Liver (tissue), 9 donors: ENCODE measurements around the gene IRF2BP2. TPM values are rescaled to one million over a fixed set of nuclear protein-coding genes. Genes with fewer than 3 reads are reported as not detected.

Source experiments
- DNase-seq: peaks from one replicate; pipeline ENCODE4 v3.0.0-alpha.2; 2017; ENCODE audit warnings: low spot score
- H3K27ac ChIP-seq, 2 donors: one replicate each; pipeline ENCODE4 v1.7.0; 2013; ENCODE audit warnings: inconsistent platforms in 2 of 2, low read length in 2 of 2, control low read depth in 1 of 2, low read depth in 1 of 2, mild to moderate bottlenecking in 1 of 2
- H3K27me3 ChIP-seq, 4 donors: one replicate each; pipeline versions ENCODE4 v1.6.1 to v1.7.0; 2013; ENCODE audit warnings: low read length in 3 of 4, inconsistent platforms in 1 of 4, mild to moderate bottlenecking in 1 of 4, moderate library complexity in 1 of 4; ENCODE audit not compliant: control insufficient read depth in 4 of 4, insufficient read depth in 4 of 4
- H3K36me3 ChIP-seq, 4 donors: one replicate each; pipeline versions ENCODE4 v1.6.1 to v1.7.0; 2013; ENCODE audit warnings: low read length in 3 of 4, mild to moderate bottlenecking in 3 of 4, low read depth in 1 of 4, moderate library complexity in 1 of 4; ENCODE audit not compliant: control insufficient read depth in 4 of 4, insufficient read depth in 3 of 4
- H3K4me1 ChIP-seq, 4 donors: one replicate each; pipeline versions ENCODE4 v1.6.1 to v1.7.0; 2013; ENCODE audit warnings: low read length in 3 of 4, mild to moderate bottlenecking in 3 of 4, moderate library complexity in 1 of 4; ENCODE audit not compliant: control insufficient read depth in 4 of 4, insufficient read depth in 4 of 4
- H3K4me3 ChIP-seq, 3 donors: one replicate each; pipeline versions ENCODE4 v1.6.1 to v1.7.0; 2013; ENCODE audit warnings: low read length in 3 of 3, control low read depth in 1 of 3, low read depth in 1 of 3, mild to moderate bottlenecking in 1 of 3
- H3K9ac ChIP-seq, 2 donors: one replicate each; pipeline ENCODE4 v1.7.0; 2013; ENCODE audit warnings: low read length in 2 of 2, mild to moderate bottlenecking in 2 of 2, moderate library complexity in 2 of 2, control low read depth in 1 of 2, low read depth in 1 of 2
- H3K9me3 ChIP-seq, 4 donors: one replicate each; pipeline versions ENCODE4 v1.6.1 to v1.7.0; 2013; ENCODE audit warnings: low read length in 3 of 4; ENCODE audit not compliant: control insufficient read depth in 4 of 4
- EGR1 ChIP-seq, 2 donors: IDR thresholded peaks; 2 replicates each; pipeline ENCODE4 v1.6.1; 2016 to 2018; ENCODE audit warnings: antibody characterized with exemption in 2 of 2, low read depth in 2 of 2
- FOXA1 ChIP-seq: IDR thresholded peaks from 2 replicates; pipeline ENCODE4 v1.6.1; 2016; ENCODE audit warnings: antibody characterized with exemption
- FOXA2 ChIP-seq: IDR thresholded peaks from 2 replicates; pipeline ENCODE4 v1.6.1; 2016; ENCODE audit warnings: antibody characterized with exemption
- GABPA ChIP-seq, 2 donors: IDR thresholded peaks in 1 of 2; conservative IDR thresholded peaks in 1 of 2; 2 replicates each; pipeline ENCODE4 v1.6.1; 2016; ENCODE audit warnings: antibody characterized with exemption in 2 of 2, mild to moderate bottlenecking in 1 of 2, moderate library complexity in 1 of 2
- HNF4A ChIP-seq, 2 donors: conservative IDR thresholded peaks; 2 replicates each; pipeline ENCODE4 v1.6.1; 2016; ENCODE audit warnings: antibody characterized with exemption in 2 of 2, mild to moderate bottlenecking in 2 of 2
- HNF4G ChIP-seq: IDR thresholded peaks from 2 replicates; pipeline ENCODE4 v1.6.1; 2016; ENCODE audit warnings: antibody characterized with exemption
- JUND ChIP-seq, 2 donors: IDR thresholded peaks; 2 replicates each; pipeline ENCODE4 v1.6.1; 2016; ENCODE audit warnings: antibody characterized with exemption in 2 of 2
- NR2F2 ChIP-seq: IDR thresholded peaks from 2 replicates; pipeline ENCODE4 v1.6.1; 2016; ENCODE audit warnings: antibody characterized with exemption
- RAD21 ChIP-seq, 2 donors: IDR thresholded peaks; 2 replicates each; pipeline ENCODE4 v1.6.1; 2016; ENCODE audit warnings: antibody characterized with exemption in 2 of 2, mild to moderate bottlenecking in 2 of 2
- RXRA ChIP-seq, 2 donors: IDR thresholded peaks; 2 replicates each; pipeline ENCODE4 v1.6.1; 2017 to 2018; ENCODE audit warnings: antibody characterized with exemption in 2 of 2, mild to moderate bottlenecking in 1 of 2
- SP1 ChIP-seq: IDR thresholded peaks from 2 replicates; pipeline ENCODE4 v1.6.1; 2018; ENCODE audit warnings: antibody characterized with exemption, mild to moderate bottlenecking
- TAF1 ChIP-seq: conservative IDR thresholded peaks from 2 replicates; pipeline ENCODE4 v1.6.1; 2016; ENCODE audit warnings: antibody characterized with exemption, mild to moderate bottlenecking
- YY1 ChIP-seq: IDR thresholded peaks from 2 replicates; pipeline ENCODE4 v1.6.1; 2016; ENCODE audit warnings: antibody characterized with exemption, mild to moderate bottlenecking
- whole genome bisulfite sequencing: extraction: QIAGEN DNeasy Blood & Tissue Kit; methylation state at CpG from one replicate; pipeline ENCODE4 v1.1.7; 2013; 5-methylcytosine and 5-hydroxymethylcytosine counted together
- polyA plus RNA-seq, 2 donors: library from polyadenylated mRNA; stranded (reverse) in 1 of 2; unstranded in 1 of 2; fragments of 200-250 nt in 1 of 2; fragments of >200 nt in 1 of 2; fragmentation: Nextera tagmentation in 1 of 2; extraction: Ambion mirVana in 1 of 2; gene quantifications; one replicate each; pipeline versions ENCODE4 v1.2.1 to v1.2.3, GENCODE V29; 2013 to 2015
- total RNA-seq, 2 donors: library from RNA; depleted of rRNA; stranded (reverse); fragments of >200 nt; gene quantifications; one replicate each; pipeline ENCODE4 v1.2.3, GENCODE V29; 2014
- TF ChIP-seq, protein P1 (sequence below): fragments of 150-350 bp; IDR thresholded peaks from 2 replicates; pipeline ENCODE4 v1.5.1; 2017; ENCODE audit warnings: improper control_type of control experiment, low read depth, low read length; ENCODE audit not compliant: missing input control
- TF ChIP-seq, protein P2 (sequence below): IDR thresholded peaks from 2 replicates; pipeline ENCODE4 v1.6.1; 2016; ENCODE audit warnings: antibody characterized with exemption
- TF ChIP-seq, protein P3 (sequence below): IDR thresholded peaks from 2 replicates; pipeline ENCODE4 v1.6.1; 2016; ENCODE audit warnings: antibody characterized with exemption, mild to moderate bottlenecking
- TF ChIP-seq, protein P4 (sequence below): IDR thresholded peaks from 2 replicates; pipeline ENCODE4 v1.6.1; 2016; ENCODE audit warnings: antibody characterized with exemption
- TF ChIP-seq, protein P5 (sequence below): IDR thresholded peaks from 2 replicates; pipeline ENCODE4 v1.6.1; 2016; ENCODE audit warnings: antibody characterized with exemption
- donor health status: healthy.
- donor health status: healthy.
- donor health status: healthy.
- donor health status: healthy.
- donor health status: healthy.

The IRF2BP2 gene
- total and polyA plus RNA-seq, 4 donors = 22.2 to 48.2 (median 35.4) TPM

DNA sequence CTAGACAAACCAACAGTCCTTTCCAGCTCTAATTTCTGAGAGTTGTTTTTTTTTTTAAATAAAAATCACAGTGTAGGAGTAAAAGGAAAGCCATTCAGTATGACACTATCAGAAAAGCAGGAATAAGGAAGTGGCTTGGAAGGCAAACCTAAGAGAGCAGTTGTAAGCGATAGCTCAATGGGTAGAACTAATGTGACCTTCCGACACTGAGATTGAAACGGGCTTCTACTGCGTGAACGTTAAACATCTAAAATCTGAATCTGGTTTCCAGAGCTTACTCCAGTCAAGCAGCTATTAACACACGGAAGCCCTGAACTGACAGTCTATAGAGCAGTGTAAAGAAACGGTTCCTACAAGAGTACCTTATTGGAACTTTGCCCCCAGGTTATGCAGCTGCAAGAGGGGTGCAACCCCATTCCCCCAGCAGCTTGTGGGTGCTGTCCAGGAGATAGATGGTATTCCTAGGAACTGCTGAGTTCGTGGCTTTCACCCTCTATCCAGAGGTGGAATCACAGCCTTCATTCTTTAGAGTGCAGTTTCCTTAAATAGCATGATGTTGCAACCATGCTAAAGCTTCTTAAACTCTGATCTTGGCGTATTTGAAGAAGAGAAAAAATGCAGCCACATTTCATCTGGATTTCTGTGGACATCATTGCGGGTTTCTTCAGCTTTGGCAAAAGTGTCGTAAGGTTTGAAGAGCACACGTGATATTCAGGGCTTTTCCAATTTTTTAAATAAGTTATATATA lies 3.3 kb upstream of the IRF2BP2 start (continued):
- TF ChIP-seq, protein P1, sequence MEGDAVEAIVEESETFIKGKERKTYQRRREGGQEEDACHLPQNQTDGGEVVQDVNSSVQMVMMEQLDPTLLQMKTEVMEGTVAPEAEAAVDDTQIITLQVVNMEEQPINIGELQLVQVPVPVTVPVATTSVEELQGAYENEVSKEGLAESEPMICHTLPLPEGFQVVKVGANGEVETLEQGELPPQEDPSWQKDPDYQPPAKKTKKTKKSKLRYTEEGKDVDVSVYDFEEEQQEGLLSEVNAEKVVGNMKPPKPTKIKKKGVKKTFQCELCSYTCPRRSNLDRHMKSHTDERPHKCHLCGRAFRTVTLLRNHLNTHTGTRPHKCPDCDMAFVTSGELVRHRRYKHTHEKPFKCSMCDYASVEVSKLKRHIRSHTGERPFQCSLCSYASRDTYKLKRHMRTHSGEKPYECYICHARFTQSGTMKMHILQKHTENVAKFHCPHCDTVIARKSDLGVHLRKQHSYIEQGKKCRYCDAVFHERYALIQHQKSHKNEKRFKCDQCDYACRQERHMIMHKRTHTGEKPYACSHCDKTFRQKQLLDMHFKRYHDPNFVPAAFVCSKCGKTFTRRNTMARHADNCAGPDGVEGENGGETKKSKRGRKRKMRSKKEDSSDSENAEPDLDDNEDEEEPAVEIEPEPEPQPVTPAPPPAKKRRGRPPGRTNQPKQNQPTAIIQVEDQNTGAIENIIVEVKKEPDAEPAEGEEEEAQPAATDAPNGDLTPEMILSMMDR = no peak
- TF ChIP-seq SP1 = no peak
- TF ChIP-seq HNF4A (conservative IDR thresholded peaks at IDR 0.05) = no peak
- no peak for TF ChIP-seq GABPA (IDR thresholded peaks at IDR 0.05 in 1 of 2, conservative IDR thresholded peaks at IDR 0.05 in 1 of 2)
- no peak for TF ChIP-seq EGR1 (IDR thresholded peaks at IDR 0.05; ENCODE audit: low read depth in 2 of 2)
- TF ChIP-seq, protein P2, sequence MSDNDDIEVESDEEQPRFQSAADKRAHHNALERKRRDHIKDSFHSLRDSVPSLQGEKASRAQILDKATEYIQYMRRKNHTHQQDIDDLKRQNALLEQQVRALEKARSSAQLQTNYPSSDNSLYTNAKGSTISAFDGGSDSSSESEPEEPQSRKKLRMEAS = no peak

DNA sequence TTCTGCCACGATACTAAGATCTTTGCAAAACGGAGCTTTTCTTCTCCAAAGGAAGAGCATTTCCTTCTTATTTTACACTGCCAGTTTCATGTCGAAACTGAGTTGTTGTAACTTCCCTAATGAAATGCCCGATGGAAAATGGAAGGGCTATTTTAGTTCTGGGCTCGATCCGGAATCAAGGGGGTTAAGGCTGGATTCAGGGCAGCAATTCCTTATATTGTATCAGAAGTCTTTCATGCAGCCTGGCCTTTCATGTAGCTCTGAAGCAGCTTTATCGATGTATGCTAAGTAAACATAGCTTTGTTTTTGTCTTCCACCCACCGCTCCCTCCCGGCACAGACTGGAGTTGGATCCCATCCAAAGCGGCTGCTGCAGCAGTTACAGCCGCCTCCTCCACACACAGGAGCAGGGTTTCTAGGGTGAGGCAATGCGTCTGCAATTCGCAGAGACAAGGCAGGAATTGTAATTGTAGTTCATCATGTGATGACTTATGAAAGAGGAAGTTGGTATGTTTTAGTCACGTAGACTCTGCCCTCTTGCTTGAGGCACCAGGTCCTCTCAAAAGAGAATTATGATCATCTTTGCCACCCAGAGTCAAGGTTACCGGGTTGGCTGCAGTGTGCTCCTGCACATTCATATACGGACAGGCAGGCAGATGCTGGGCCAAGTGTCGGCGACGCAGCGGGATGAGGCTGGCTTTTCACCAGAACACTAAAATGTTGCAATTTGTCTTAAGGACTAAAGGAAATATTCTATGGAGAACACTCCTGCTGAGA lies 2.6 kb upstream of the IRF2BP2 start:
- DNase-seq = peak; percentile 81
- TF ChIP-seq FOXA1 = peak; percentile 59
- TF ChIP-seq HNF4A (conservative IDR thresholded peaks at IDR 0.05) = peak; percentile 78 to 85
- peak; percentile 68 to 89 for TF ChIP-seq JUND (IDR thresholded peaks at IDR 0.05)
- TF ChIP-seq, protein P3, sequence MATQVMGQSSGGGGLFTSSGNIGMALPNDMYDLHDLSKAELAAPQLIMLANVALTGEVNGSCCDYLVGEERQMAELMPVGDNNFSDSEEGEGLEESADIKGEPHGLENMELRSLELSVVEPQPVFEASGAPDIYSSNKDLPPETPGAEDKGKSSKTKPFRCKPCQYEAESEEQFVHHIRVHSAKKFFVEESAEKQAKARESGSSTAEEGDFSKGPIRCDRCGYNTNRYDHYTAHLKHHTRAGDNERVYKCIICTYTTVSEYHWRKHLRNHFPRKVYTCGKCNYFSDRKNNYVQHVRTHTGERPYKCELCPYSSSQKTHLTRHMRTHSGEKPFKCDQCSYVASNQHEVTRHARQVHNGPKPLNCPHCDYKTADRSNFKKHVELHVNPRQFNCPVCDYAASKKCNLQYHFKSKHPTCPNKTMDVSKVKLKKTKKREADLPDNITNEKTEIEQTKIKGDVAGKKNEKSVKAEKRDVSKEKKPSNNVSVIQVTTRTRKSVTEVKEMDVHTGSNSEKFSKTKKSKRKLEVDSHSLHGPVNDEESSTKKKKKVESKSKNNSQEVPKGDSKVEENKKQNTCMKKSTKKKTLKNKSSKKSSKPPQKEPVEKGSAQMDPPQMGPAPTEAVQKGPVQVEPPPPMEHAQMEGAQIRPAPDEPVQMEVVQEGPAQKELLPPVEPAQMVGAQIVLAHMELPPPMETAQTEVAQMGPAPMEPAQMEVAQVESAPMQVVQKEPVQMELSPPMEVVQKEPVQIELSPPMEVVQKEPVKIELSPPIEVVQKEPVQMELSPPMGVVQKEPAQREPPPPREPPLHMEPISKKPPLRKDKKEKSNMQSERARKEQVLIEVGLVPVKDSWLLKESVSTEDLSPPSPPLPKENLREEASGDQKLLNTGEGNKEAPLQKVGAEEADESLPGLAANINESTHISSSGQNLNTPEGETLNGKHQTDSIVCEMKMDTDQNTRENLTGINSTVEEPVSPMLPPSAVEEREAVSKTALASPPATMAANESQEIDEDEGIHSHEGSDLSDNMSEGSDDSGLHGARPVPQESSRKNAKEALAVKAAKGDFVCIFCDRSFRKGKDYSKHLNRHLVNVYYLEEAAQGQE = peak; percentile 43
- TF ChIP-seq, protein P2 = peak; percentile 78
- TF ChIP-seq, protein P4, sequence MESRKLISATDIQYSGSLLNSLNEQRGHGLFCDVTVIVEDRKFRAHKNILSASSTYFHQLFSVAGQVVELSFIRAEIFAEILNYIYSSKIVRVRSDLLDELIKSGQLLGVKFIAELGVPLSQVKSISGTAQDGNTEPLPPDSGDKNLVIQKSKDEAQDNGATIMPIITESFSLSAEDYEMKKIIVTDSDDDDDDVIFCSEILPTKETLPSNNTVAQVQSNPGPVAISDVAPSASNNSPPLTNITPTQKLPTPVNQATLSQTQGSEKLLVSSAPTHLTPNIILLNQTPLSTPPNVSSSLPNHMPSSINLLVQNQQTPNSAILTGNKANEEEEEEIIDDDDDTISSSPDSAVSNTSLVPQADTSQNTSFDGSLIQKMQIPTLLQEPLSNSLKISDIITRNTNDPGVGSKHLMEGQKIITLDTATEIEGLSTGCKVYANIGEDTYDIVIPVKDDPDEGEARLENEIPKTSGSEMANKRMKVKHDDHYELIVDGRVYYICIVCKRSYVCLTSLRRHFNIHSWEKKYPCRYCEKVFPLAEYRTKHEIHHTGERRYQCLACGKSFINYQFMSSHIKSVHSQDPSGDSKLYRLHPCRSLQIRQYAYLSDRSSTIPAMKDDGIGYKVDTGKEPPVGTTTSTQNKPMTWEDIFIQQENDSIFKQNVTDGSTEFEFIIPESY = peak; percentile 76
- peak; percentile 37 for TF ChIP-seq NR2F2
- TF ChIP-seq, protein P5, sequence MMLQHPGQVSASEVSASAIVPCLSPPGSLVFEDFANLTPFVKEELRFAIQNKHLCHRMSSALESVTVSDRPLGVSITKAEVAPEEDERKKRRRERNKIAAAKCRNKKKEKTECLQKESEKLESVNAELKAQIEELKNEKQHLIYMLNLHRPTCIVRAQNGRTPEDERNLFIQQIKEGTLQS = peak; percentile 95
- peak in 1 of 2 donors; percentile 25 for TF ChIP-seq GABPA (IDR thresholded peaks at IDR 0.05 in 1 of 2, conservative IDR thresholded peaks at IDR 0.05 in 1 of 2)
- TF ChIP-seq RXRA (IDR thresholded peaks at IDR 0.05) = peak; percentile 85 to 87
- peak; percentile 53 to 64 for TF ChIP-seq EGR1 (IDR thresholded peaks at IDR 0.05; ENCODE audit: low read depth in 2 of 2)
- TF ChIP-seq RAD21 (IDR thresholded peaks at IDR 0.05) = peak; percentile 69 to 80
- TF ChIP-seq, protein P1 = no peak
- TF ChIP-seq HNF4G = peak; percentile 74
- peak; percentile 76 for TF ChIP-seq TAF1
- TF ChIP-seq SP1 = peak; percentile 93
- peak; percentile 69 for TF ChIP-seq YY1
- TF ChIP-seq FOXA2 = peak; percentile 80
- Histone ChIP-seq H3K27me3 (no peaks in the 10 kb centered on the region), H3K4me3 (peak overlapping the region in 2 of 3 donors; percentile 4 to 16), H3K9me3 (no peaks in the 10 kb centered on the region), H3K36me3 (peaks cover 0 to 1% (median 0%) of the 10 kb centered on the region in 4 donors), H3K27ac (peak overlapping the region; percentile 95 to 100), H3K9ac (peak overlapping the region; percentile 57 to 91), H3K4me1 (peaks cover 14 to 41% (median 28%) of the 10 kb centered on the region in 4 donors)
- 5% methylated on average over 20 of the region's 20 CpGs for WGBS
